HFF-Myc (cell line): ENCODE results near the gene RABIF.

Experiments
- DNase-seq: peaks from one replicate; pipeline ENCODE4 v3.0.0-alpha.2; 2011; ENCODE audit warnings: low read depth; ENCODE audit errors: extremely low read depth
- H3K4me3 ChIP-seq: replicated peaks from 2 replicates; pipeline ENCODE4 v1.5.1; 2011; ENCODE audit warnings: low read depth, mild to moderate bottlenecking, control low read depth, low read length
- CTCF ChIP-seq: IDR thresholded peaks from 2 replicates; pipeline ENCODE4 v1.5.1; 2012; ENCODE audit warnings: mild to moderate bottlenecking, low read depth, low read length, control low read depth; ENCODE audit errors: missing control alignments

RABIF gene

GRCh38 chr1:202880062-202880461, 8.9 kb downstream of the RABIF start:
- H3K4me3 ChIP-seq: no peak overlapping the region
- DNase-seq: no peak
- TF ChIP-seq CTCF: no peak

GRCh38 chr1:202879128-202879527, 9.8 kb downstream of the RABIF start:
- no peak for TF ChIP-seq CTCF
- no peak overlapping the region for H3K4me3 ChIP-seq
- DNase-seq: no peak

GRCh38 chr1:202873026-202873425, 15.9 kb downstream of the RABIF start:
- DNase-seq: no peak
- H3K4me3 ChIP-seq: no peak overlapping the region
- TF ChIP-seq CTCF: no peak

GRCh38 chr1:202871367-202871766, 17.6 kb downstream of the RABIF start:
- TF ChIP-seq CTCF: no peak
- no peak for DNase-seq
- H3K4me3 ChIP-seq: no peak overlapping the region

GRCh38 chr1:202862679-202863560, 26.0 kb downstream of the RABIF start:
- no peak for TF ChIP-seq CTCF
- DNase-seq: no peak
- no peak overlapping the region for H3K4me3 ChIP-seq

- DNase-seq: peak; percentile 41
- peak overlapping the region; percentile 63 for H3K4me3 ChIP-seq
These were observed 27.4 kb downstream of the RABIF start for GRCh38 chr1:202861420-202862132.

More at GRCh38 chr1:202861420-202862132, 27.4 kb downstream of the RABIF start:
- TF ChIP-seq CTCF: no peak
